Measurements from ENCODE around the gene TXNDC11. TPM values are rescaled to one million over a fixed set of nuclear protein-coding genes. Genes with fewer than 3 reads are reported as not detected.

Gene TXNDC11
- total RNA-seq, 1 experiment from 2014 or later, result 51.3 TPM

DNA sequence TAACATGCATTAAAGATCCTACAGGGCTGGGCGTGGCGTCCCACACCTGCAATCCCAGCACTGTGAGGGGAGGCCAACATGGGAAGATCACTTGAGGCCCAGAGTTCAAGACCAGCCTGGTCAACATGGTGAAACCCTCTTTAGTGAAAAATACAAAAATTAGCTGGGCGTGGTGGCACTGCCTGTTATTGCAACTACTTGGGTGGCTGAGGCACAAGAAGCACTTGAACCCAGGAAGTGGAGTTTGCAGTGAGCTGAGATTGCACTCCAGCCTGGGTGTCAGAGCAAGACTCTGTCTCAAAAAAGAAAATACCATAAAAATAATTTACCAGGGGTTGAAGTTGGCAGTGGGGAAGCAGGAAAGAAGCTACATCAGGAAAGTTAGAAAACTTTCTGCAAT is 12.9 kb downstream of the TXNDC11 start:
- Mint-ChIP-seq H3K4me1 (ENCODE audit: low read depth, unreplicated experiment) (peaks cover 16% of the 10 kb centered on the region), H3K27me3 (ENCODE audit: unreplicated experiment) (no peaks in the 10 kb centered on the region), H3K36me3 (ENCODE audit: insufficient read depth, unreplicated experiment) (peaks cover 58% of the 10 kb centered on the region), H3K9me3 (ENCODE audit: low read depth, unreplicated experiment) (no peaks in the 10 kb centered on the region), H3K4me3 (ENCODE audit: low read depth, unreplicated experiment) (no peak overlapping the region), H3K27ac (ENCODE audit: unreplicated experiment) (no peak overlapping the region)
- DNase-seq, result no peak
- intact Hi-C loops (cut with micrococcal nuclease; ENCODE audit: unreplicated experiment), result no loop called here
- no TSS peak for BruUV-seq (replicated peaks)
- CTCF ChIA-PET, result no interaction called here
- TF ChIP-seq, protein P1, sequence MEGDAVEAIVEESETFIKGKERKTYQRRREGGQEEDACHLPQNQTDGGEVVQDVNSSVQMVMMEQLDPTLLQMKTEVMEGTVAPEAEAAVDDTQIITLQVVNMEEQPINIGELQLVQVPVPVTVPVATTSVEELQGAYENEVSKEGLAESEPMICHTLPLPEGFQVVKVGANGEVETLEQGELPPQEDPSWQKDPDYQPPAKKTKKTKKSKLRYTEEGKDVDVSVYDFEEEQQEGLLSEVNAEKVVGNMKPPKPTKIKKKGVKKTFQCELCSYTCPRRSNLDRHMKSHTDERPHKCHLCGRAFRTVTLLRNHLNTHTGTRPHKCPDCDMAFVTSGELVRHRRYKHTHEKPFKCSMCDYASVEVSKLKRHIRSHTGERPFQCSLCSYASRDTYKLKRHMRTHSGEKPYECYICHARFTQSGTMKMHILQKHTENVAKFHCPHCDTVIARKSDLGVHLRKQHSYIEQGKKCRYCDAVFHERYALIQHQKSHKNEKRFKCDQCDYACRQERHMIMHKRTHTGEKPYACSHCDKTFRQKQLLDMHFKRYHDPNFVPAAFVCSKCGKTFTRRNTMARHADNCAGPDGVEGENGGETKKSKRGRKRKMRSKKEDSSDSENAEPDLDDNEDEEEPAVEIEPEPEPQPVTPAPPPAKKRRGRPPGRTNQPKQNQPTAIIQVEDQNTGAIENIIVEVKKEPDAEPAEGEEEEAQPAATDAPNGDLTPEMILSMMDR (IDR thresholded peaks at IDR 0.05; ENCODE audit: unreplicated experiment), result no peak

DNA sequence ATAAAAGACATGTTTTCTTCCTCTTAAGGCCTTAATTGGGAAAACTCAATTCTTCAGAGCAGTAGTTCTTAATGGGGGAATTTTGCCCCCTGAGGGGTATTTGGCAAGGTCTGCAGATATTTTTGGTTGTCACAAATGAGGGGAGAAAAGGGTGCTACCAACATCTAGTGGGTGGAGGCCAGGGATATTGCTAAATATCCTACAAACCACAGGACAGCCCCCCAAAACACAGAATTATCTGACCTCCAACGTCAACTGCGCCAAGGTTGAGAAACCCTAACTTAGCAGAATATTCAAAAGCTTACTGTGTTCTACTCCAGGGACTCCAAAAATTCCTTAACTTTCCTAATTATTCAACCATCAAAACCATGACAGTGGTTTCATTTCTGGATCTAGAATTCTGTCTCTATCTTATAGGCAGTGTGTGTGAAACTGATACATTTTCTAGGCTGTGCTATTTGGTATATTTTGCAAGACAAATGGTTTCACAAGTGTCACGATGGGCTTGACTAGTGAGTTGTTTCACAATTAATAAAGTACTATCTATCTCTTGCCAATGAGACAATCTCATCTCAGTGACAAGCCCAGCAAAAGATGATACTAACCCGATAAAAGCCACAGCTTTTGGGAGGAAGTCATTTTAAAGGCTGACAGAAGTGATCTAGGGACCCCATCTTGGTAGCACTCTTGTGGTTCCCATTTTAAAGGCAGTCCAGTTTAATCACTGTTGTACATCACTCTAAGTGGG is 14.7 kb downstream of the TXNDC11 start:
- TF ChIP-seq, protein P1 (IDR thresholded peaks at IDR 0.05; ENCODE audit: unreplicated experiment), result no peak
- H3K27me3 Mint-ChIP-seq (ENCODE audit: unreplicated experiment), result no peaks in the 10 kb centered on the region
- intact Hi-C loops (cut with micrococcal nuclease; ENCODE audit: unreplicated experiment), result no loop called here
- no peak for DNase-seq
- peaks cover 66% of the 10 kb centered on the region for H3K36me3 Mint-ChIP-seq (ENCODE audit: insufficient read depth, unreplicated experiment)
- H3K27ac Mint-ChIP-seq (ENCODE audit: unreplicated experiment), result no peak overlapping the region
- peaks cover 11% of the 10 kb centered on the region for H3K4me1 Mint-ChIP-seq (ENCODE audit: low read depth, unreplicated experiment)
- no peak overlapping the region for H3K4me3 Mint-ChIP-seq (ENCODE audit: low read depth, unreplicated experiment)
- H3K9me3 Mint-ChIP-seq (ENCODE audit: low read depth, unreplicated experiment), result no peaks in the 10 kb centered on the region
- no TSS peak for BruUV-seq (replicated peaks)
- CTCF ChIA-PET, result no interaction called here

DNA sequence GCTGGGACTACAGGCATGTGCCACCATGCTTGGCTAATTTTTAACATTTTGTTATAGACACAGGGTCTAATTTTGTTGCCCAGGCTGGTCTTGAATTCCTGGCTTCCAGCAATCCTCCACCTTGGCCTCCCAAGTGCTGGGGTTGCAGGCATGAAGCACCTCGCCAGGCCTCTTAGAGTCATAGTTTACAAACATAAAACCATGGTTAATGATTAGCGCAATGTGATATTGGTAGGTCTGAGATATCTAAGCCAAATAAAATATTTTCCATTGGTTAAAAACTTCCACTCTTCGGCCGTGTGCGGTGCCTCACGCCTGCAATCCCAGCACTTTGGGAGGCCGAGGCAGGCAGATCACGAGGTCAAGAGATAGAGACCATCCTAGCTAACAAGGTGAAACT is 16.6 kb downstream of the TXNDC11 start:
- TF ChIP-seq, protein P1 (IDR thresholded peaks at IDR 0.05; ENCODE audit: unreplicated experiment), result no peak
- H3K36me3 Mint-ChIP-seq (ENCODE audit: insufficient read depth, unreplicated experiment), result peaks cover 49% of the 10 kb centered on the region
- no TSS peak for BruUV-seq (replicated peaks)
- H3K4me3 Mint-ChIP-seq (ENCODE audit: low read depth, unreplicated experiment), result no peak overlapping the region
- no peaks in the 10 kb centered on the region for H3K27me3 Mint-ChIP-seq (ENCODE audit: unreplicated experiment)
- DNase-seq, result peak; percentile 55
- H3K4me1 Mint-ChIP-seq (ENCODE audit: low read depth, unreplicated experiment), result peaks cover 22% of the 10 kb centered on the region
- CTCF ChIA-PET, result interaction anchor here (0.6 to 1.0 kb wide), 3 partner anchors 10 to 1121 kb away, joined by 3 to 8 read pairs (median 3); no protein-coding TSS in a partner anchor
- no peak overlapping the region for H3K27ac Mint-ChIP-seq (ENCODE audit: unreplicated experiment)
- H3K9me3 Mint-ChIP-seq (ENCODE audit: low read depth, unreplicated experiment), result no peaks in the 10 kb centered on the region
- intact Hi-C loops (cut with micrococcal nuclease; ENCODE audit: unreplicated experiment), result no loop called here

DNA sequence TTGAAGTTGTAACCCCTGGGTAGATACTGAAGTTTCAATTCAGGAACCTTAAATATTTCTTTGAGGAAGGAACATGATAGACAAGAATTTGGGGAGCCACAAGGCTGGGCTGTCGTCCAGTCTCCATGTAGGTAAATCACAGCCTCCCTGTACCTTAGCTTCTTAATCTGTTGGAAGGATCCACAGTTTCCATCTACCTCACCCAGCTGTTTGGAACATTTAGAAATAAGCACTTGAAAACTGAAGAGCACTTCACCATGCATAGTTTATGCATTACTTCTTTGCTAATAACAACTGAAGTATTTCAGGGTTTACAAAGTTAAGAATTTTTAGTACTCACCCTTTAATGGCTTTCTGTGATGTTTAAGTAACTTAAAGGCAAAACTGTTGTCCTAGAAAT is 17.2 kb downstream of the TXNDC11 start:
- CTCF ChIA-PET, result interaction anchor here (0.6 kb wide), 2 partner anchors 374 to 1120 kb away, joined by 3 read pairs; no protein-coding TSS in a partner anchor
- H3K27ac Mint-ChIP-seq (ENCODE audit: unreplicated experiment), result no peak overlapping the region
- H3K4me1 Mint-ChIP-seq (ENCODE audit: low read depth, unreplicated experiment), result peaks cover 22% of the 10 kb centered on the region
- no peaks in the 10 kb centered on the region for H3K9me3 Mint-ChIP-seq (ENCODE audit: low read depth, unreplicated experiment)
- intact Hi-C loops (cut with micrococcal nuclease; ENCODE audit: unreplicated experiment), result no loop called here
- TF ChIP-seq, protein P1 (IDR thresholded peaks at IDR 0.05; ENCODE audit: unreplicated experiment), result no peak
- peaks cover 52% of the 10 kb centered on the region for H3K36me3 Mint-ChIP-seq (ENCODE audit: insufficient read depth, unreplicated experiment)
- no peak overlapping the region for H3K4me3 Mint-ChIP-seq (ENCODE audit: low read depth, unreplicated experiment)
- DNase-seq, result no peak
- H3K27me3 Mint-ChIP-seq (ENCODE audit: unreplicated experiment), result no peaks in the 10 kb centered on the region
- no TSS peak for BruUV-seq (replicated peaks)
